K562 (cell line): ENCODE results near the gene RPP21. TPM values are rescaled to one million over a fixed set of nuclear protein-coding genes. Genes with fewer than 3 reads are reported as not detected.

Experiments
- ATAC-seq: fragments of 200-7000 bp; cut with Tn5 transposase; 3 replicates; pipeline ENCODE4 v1.9.1; 2020; ENCODE audit warnings: moderate library complexity
- BruUV-seq: library from RNA; stranded (reverse); fragments of 400-500 nt; replicated peaks from 2 replicates; lab custom pipeline; 2021; lab: Mats Ljungman, UMichigan
- CTCF ChIA-PET: fragments of 300-600 bp; formaldehyde crosslinking; extraction: SDS; loops from one replicate; lab custom pipeline; 2021; ENCODE audit warnings: low intra/inter-chr PET ratio; lab: Yijun Ruan, JAX
- POLR2A ChIA-PET: fragments of 300-600, 350-650 bp; sonication (Branson Sonifier 250); formaldehyde crosslinking; extraction: SDS; loops from one replicate; lab custom pipeline; 2021; ENCODE audit warnings: antibody characterized with exemption, inconsistent platforms; lab: Yijun Ruan, JAX
- DNase-seq, 4 experiments: peaks; one replicate each; pipeline versions ENCODE4 v3.0.0 to v3.0.0-alpha.2; 2011 to 2018; ENCODE audit warnings: low spot score in 3 of 4, mixed read lengths in 3 of 4; ENCODE audit errors: extremely low read depth in 1 of 4
- FAIRE-seq: peaks from 2 replicates; lab custom pipeline; 2011; peaks lifted over from hg19 to GRCh38; lab: Jason Lieb, UNC
- H2AFZ ChIP-seq: 2 replicates; pipeline ENCODE4 v1.6.0; 2011; ENCODE audit warnings: low read depth, low read length, control low read depth, inconsistent platforms
- H3K27ac ChIP-seq: fragments of 200-600 bp; 3 replicates; pipeline ENCODE4 v1.8.0; 2011; ENCODE audit warnings: low read depth, mild to moderate bottlenecking, control low read depth, inconsistent platforms, low read length, moderate library complexity, mixed read lengths; ENCODE audit errors: extremely low read depth
- H3K27me3 ChIP-seq, 2 experiments: fragments of 300-600 bp in 1 of 2; 2 replicates in 1 of 2; 3 replicates in 1 of 2; pipeline versions ENCODE4 v1.6.0 to v1.8.0; 2011; ENCODE audit warnings: inconsistent platforms in 2 of 2, low read length in 2 of 2, mild to moderate bottlenecking in 1 of 2, mixed read lengths in 1 of 2, moderate library complexity in 1 of 2; ENCODE audit not compliant: control insufficient read depth in 2 of 2, insufficient read depth in 2 of 2
- H3K36me3 ChIP-seq: fragments of 300-600 bp; 3 replicates; pipeline ENCODE4 v1.8.0; 2011; ENCODE audit warnings: mild to moderate bottlenecking, low read length, inconsistent platforms; ENCODE audit not compliant: control insufficient read depth, insufficient read depth
- H3K4me1 ChIP-seq, 2 experiments: fragments of 200-600 bp in 1 of 2; replicated peaks in 1 of 2; 2 replicates in 1 of 2; 3 replicates in 1 of 2; pipeline versions ENCODE4 v1.5.1 to v1.8.0; 2011; ENCODE audit warnings: inconsistent platforms in 2 of 2, low read length in 2 of 2, mild to moderate bottlenecking in 1 of 2, mixed read lengths in 1 of 2, moderate library complexity in 1 of 2; ENCODE audit not compliant: control insufficient read depth in 2 of 2, insufficient read depth in 2 of 2
- H3K4me2 ChIP-seq: 2 replicates; pipeline ENCODE4 v1.6.1; 2011; ENCODE audit warnings: low read length, control low read depth, inconsistent platforms, mixed read lengths; ENCODE audit not compliant: insufficient read depth
- H3K4me3 ChIP-seq: fragments of 200-600 bp; sonication (generic), shearing (Covaris generic); 2 replicates; pipeline ENCODE4 v1.5.1; 2016; ENCODE audit warnings: control low read depth, inconsistent platforms
- H3K79me2 ChIP-seq: fragments of 200-600 bp; 3 replicates; pipeline ENCODE4 v1.8.0; 2011; ENCODE audit warnings: low read length, inconsistent platforms; ENCODE audit not compliant: control insufficient read depth, insufficient read depth
- H3K9ac ChIP-seq, 2 experiments: 2 replicates each; pipeline versions ENCODE4 v1.6.0 to v1.6.1; 2011; ENCODE audit warnings: low read depth in 2 of 2, low read length in 2 of 2, control low read depth in 1 of 2, inconsistent platforms in 1 of 2, mild to moderate bottlenecking in 1 of 2, mixed read lengths in 1 of 2; ENCODE audit not compliant: insufficient read depth in 1 of 2
- H3K9me1 ChIP-seq: one replicate; pipeline ENCODE4 v1.6.0; 2011; ENCODE audit warnings: inconsistent platforms, mild to moderate bottlenecking, low read length, moderate library complexity; ENCODE audit not compliant: control insufficient read depth, insufficient read depth
- H3K9me3 ChIP-seq: replicated peaks from 2 replicates; pipeline ENCODE4 v1.5.1; 2011; ENCODE audit warnings: low read depth, low read length, inconsistent platforms; ENCODE audit not compliant: control insufficient read depth, insufficient read depth
- H4K20me1 ChIP-seq: replicated peaks from 2 replicates; pipeline ENCODE4 v1.6.1; 2011; ENCODE audit warnings: low read length, inconsistent platforms, mixed read lengths; ENCODE audit not compliant: control insufficient read depth, insufficient read depth
- DACH1 ChIP-seq: fragments of 450-650 bp; IDR thresholded peaks from 2 replicates; pipeline ENCODE4 v1.6.1; 2018; ENCODE audit not compliant: partially characterized antibody
- DMBX1 ChIP-seq: fragments of 250-450 bp; sonication (Bioruptor Pico); IDR thresholded peaks from 2 replicates; pipeline ENCODE4 v1.8.0; 2022; ENCODE audit warnings: inconsistent platforms, mild to moderate bottlenecking, moderate library complexity, borderline replicate concordance
- DNMT1 ChIP-seq: fragments of 450-650 bp; IDR thresholded peaks from 2 replicates; pipeline ENCODE4 v1.6.1; 2016; ENCODE audit warnings: antibody characterized with exemption, mild to moderate bottlenecking
- FOS ChIP-seq: IDR thresholded peaks from 3 replicates; pipeline ENCODE4 v1.6.1; 2011; ENCODE audit not compliant: insufficient read length; ENCODE audit errors: extremely low read depth
- FOXJ2 ChIP-seq: fragments of 200-800 bp; sonication (Bioruptor generic); IDR thresholded peaks from 2 replicates; pipeline ENCODE4 v1.6.1; 2016; ENCODE audit warnings: missing genetic modification characterization, missing compliant biosample characterization
- NR2C1 ChIP-seq, 2 experiments: fragments of 450-650 bp; IDR thresholded peaks; 2 replicates each; pipeline ENCODE4 v1.6.1; 2017; ENCODE audit warnings: mild to moderate bottlenecking in 2 of 2, antibody characterized with exemption in 1 of 2, inconsistent platforms in 1 of 2, missing compliant biosample characterization in 1 of 2, missing genetic modification characterization in 1 of 2
- TAF15 ChIP-seq: fragments of 200-400 bp; formaldehyde crosslinking; IDR thresholded peaks from 2 replicates; pipeline ENCODE4 v1.6.1; 2017; ENCODE audit warnings: mild to moderate bottlenecking, low read depth, low read length, moderate library complexity
- THRAP3 ChIP-seq: fragments of 450-650 bp; IDR thresholded peaks from 2 replicates; pipeline ENCODE4 v1.6.1; 2016; ENCODE audit warnings: mild to moderate bottlenecking, inconsistent platforms, borderline replicate concordance
- ZNF143 ChIP-seq: sonication (generic); formaldehyde crosslinking; IDR thresholded peaks from 2 replicates; pipeline ENCODE4 v1.9.0; 2022; ENCODE audit warnings: mild to moderate bottlenecking, missing genetic modification reagents
- WGBS: fragments of 100-300 bp; shearing (Covaris generic); methylation state at CpG from one replicate; pipeline ENCODE4 v1.1.6; 2016; ENCODE audit warnings: low coverage, mixed read lengths; ENCODE audit not compliant: insufficient coverage; ENCODE audit errors: missing lambda C conversion rate; 5-methylcytosine and 5-hydroxymethylcytosine counted together
- in situ Hi-C: fragments of 300-500 bp; cut with MboI; formaldehyde crosslinking; loops from 4 replicates; pipeline ENCODE4 v1.15.0; 2018; ENCODE audit warnings: inconsistent platforms, mixed read lengths
- intact Hi-C: fragments of 100-400 bp; cut with micrococcal nuclease; formaldehyde crosslinking; loops from 2 replicates; pipeline ENCODE4 v1.14.2; 2022
- polyA plus RNA-seq, 8 experiments: library from polyadenylated mRNA; depleted of rRNA in 4 of 8; stranded (reverse) in 5 of 8; unstranded in 3 of 8; fragments of >200 nt; fragmentation: Nextera tagmentation in 2 of 8; fragmentation: Illumina TruSeq in 1 of 8; extraction: Ambion mirVana in 2 of 8; extraction: Trizol in 1 of 8; gene quantifications; 2 replicates each; pipeline versions ENCODE4 v1.2.1 to v1.2.3, GENCODE V29; 2011 to 2014; ENCODE audit warnings: inconsistent platforms in 1 of 8, missing spikeins in 1 of 8
- total RNA-seq, 7 experiments: library from RNA; depleted of rRNA in 6 of 7; stranded (reverse); fragments of >200 nt in 6 of 7; fragmentation: Illumina TruSeq in 2 of 7; extraction: Trizol in 2 of 7; gene quantifications; 2 replicates each; pipeline versions ENCODE4 v1.2.1 to v1.2.3, GENCODE V29; 2011 to 2021; ENCODE audit warnings: low replicate concordance in 1 of 7
- TF ChIP-seq, protein P1 (sequence below): fragments of 150-350 bp; IDR thresholded peaks from 2 replicates; pipeline ENCODE4 v1.6.1; 2014; ENCODE audit warnings: low read depth, mild to moderate bottlenecking, low read length, borderline replicate concordance
- TF ChIP-seq, protein P2 (sequence below): fragments of 450-650 bp; IDR thresholded peaks from 2 replicates; pipeline ENCODE4 v1.6.1; 2017; ENCODE audit warnings: antibody characterized with exemption, mild to moderate bottlenecking
- TF ChIP-seq, protein P3 (sequence below): fragments of 450-650 bp; formaldehyde crosslinking; IDR thresholded peaks from 2 replicates; pipeline ENCODE4 v1.4.0; 2020; ENCODE audit warnings: mild to moderate bottlenecking, moderate library complexity
- TF ChIP-seq, protein P4 (sequence below): fragments of 250-450 bp; sonication (Bioruptor Pico); IDR thresholded peaks from 2 replicates; pipeline ENCODE4 v1.6.1; 2021; ENCODE audit warnings: mild to moderate bottlenecking

Gene RPP21
- total and polyA plus RNA-seq, 9 of the 15 experiments (the other 6 are each of a cell fraction or from before 2014, with no cell fraction given) = 62.1 to 362 (median 166) TPM

DNA sequence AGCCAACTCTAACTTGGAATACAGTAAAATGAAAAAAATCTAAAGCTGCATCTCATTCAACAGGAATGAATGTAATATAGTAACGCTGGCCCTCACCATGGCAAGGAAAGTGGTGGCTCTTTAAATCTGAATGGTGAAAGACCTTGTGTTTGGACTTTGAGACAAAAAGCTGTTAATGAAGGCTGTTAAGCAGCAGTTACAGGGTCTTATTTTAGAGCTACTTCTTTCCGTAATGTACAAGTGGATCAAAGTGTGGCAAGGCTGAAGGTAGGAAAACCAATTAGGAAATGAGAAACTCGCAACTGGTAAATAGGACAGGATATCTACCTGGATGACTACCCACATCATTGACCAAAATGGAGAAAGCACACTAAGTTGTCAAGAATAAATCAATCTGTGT is 29.8 kb upstream of the RPP21 start:
- Histone ChIP-seq H3K79me2 (peaks cover 96% of the 10 kb centered on the region), H3K9me1 (no peaks in the 10 kb centered on the region), H3K27ac (no peak overlapping the region; the same call in 2 of the 3 replicates), H3K9ac (no peak overlapping the region), H3K27me3 (no peaks in the 10 kb centered on the region), H3K4me2 (no peak overlapping the region), H4K20me1 (peaks cover 5% of the 10 kb centered on the region; the same call in 1 of the 2 replicates), H3K36me3 (peaks cover 93% of the 10 kb centered on the region), H3K9me3 (no peaks in the 10 kb centered on the region), H2AFZ (no peak overlapping the region), H3K4me3 (no peak overlapping the region), H3K4me1 (no peaks in the 10 kb centered on the region)
- no peak for DNase-seq
- WGBS = 97% methylated on average over 3 of the region's 3 CpGs
- POLR2A ChIA-PET = interaction anchor here (0.6 to 2.7 kb wide), 4 partner anchors 9 to 93 kb away, joined by 3 to 12 read pairs (median 6); partner anchors contain the start of gene TRIM39
- in situ Hi-C loops = no loop called here
- intact Hi-C loops = loop anchor here (5.0 kb wide), 1 partner anchor 908 kb away; no protein-coding TSS in a partner anchor
- FAIRE-seq = no peak
- CTCF ChIA-PET = no interaction called here
- no peak for ATAC-seq
- no TSS peak for BruUV-seq
- TF ChIP-seq, protein P1, sequence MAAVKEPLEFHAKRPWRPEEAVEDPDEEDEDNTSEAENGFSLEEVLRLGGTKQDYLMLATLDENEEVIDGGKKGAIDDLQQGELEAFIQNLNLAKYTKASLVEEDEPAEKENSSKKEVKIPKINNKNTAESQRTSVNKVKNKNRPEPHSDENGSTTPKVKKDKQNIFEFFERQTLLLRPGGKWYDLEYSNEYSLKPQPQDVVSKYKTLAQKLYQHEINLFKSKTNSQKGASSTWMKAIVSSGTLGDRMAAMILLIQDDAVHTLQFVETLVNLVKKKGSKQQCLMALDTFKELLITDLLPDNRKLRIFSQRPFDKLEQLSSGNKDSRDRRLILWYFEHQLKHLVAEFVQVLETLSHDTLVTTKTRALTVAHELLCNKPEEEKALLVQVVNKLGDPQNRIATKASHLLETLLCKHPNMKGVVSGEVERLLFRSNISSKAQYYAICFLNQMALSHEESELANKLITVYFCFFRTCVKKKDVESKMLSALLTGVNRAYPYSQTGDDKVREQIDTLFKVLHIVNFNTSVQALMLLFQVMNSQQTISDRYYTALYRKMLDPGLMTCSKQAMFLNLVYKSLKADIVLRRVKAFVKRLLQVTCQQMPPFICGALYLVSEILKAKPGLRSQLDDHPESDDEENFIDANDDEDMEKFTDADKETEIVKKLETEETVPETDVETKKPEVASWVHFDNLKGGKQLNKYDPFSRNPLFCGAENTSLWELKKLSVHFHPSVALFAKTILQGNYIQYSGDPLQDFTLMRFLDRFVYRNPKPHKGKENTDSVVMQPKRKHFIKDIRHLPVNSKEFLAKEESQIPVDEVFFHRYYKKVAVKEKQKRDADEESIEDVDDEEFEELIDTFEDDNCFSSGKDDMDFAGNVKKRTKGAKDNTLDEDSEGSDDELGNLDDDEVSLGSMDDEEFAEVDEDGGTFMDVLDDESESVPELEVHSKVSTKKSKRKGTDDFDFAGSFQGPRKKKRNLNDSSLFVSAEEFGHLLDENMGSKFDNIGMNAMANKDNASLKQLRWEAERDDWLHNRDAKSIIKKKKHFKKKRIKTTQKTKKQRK = no peak
- TF ChIP-seq DACH1 (no peak), FOS (no peak), THRAP3 (no peak), NR2C1 (IDR thresholded peaks at IDR 0.05) (no peak), NR2C1 (tag; IDR thresholded peaks at IDR 0.05) (no peak), DNMT1 (no peak), ZNF143 (CRISPR knock-in tag) (no peak), TAF15 (no peak), FOXJ2 (tag) (no peak), DMBX1 (CRISPR knock-in tag) (no peak)
- TF ChIP-seq, protein P2, sequence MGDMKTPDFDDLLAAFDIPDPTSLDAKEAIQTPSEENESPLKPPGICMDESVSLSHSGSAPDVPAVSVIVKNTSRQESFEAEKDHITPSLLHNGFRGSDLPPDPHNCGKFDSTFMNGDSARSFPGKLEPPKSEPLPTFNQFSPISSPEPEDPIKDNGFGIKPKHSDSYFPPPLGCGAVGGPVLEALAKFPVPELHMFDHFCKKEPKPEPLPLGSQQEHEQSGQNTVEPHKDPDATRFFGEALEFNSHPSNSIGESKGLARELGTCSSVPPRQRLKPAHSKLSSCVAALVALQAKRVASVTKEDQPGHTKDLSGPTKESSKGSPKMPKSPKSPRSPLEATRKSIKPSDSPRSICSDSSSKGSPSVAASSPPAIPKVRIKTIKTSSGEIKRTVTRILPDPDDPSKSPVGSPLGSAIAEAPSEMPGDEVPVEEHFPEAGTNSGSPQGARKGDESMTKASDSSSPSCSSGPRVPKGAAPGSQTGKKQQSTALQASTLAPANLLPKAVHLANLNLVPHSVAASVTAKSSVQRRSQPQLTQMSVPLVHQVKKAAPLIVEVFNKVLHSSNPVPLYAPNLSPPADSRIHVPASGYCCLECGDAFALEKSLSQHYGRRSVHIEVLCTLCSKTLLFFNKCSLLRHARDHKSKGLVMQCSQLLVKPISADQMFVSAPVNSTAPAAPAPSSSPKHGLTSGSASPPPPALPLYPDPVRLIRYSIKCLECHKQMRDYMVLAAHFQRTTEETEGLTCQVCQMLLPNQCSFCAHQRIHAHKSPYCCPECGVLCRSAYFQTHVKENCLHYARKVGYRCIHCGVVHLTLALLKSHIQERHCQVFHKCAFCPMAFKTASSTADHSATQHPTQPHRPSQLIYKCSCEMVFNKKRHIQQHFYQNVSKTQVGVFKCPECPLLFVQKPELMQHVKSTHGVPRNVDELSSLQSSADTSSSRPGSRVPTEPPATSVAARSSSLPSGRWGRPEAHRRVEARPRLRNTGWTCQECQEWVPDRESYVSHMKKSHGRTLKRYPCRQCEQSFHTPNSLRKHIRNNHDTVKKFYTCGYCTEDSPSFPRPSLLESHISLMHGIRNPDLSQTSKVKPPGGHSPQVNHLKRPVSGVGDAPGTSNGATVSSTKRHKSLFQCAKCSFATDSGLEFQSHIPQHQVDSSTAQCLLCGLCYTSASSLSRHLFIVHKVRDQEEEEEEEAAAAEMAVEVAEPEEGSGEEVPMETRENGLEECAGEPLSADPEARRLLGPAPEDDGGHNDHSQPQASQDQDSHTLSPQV = no peak
- TF ChIP-seq, protein P3, sequence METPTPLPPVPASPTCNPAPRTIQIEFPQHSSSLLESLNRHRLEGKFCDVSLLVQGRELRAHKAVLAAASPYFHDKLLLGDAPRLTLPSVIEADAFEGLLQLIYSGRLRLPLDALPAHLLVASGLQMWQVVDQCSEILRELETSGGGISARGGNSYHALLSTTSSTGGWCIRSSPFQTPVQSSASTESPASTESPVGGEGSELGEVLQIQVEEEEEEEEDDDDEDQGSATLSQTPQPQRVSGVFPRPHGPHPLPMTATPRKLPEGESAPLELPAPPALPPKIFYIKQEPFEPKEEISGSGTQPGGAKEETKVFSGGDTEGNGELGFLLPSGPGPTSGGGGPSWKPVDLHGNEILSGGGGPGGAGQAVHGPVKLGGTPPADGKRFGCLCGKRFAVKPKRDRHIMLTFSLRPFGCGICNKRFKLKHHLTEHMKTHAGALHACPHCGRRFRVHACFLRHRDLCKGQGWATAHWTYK = no peak
- TF ChIP-seq, protein P4, sequence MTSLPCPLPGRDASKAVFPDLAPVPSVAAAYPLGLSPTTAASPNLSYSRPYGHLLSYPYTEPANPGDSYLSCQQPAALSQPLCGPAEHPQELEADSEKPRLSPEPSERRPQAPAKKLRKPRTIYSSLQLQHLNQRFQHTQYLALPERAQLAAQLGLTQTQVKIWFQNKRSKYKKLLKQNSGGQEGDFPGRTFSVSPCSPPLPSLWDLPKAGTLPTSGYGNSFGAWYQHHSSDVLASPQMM = no peak
